Jurkat, Clone E6-1 (cell line): ENCODE measurements around the gene FKBP2.

Experiments
- DNase-seq: peaks from one replicate; pipeline ENCODE4 v3.0.0-alpha.2; 2011; ENCODE audit warnings: low read depth, low spot score
- H3K4me3 ChIP-seq: 2 replicates; pipeline ENCODE4 v1.5.1; 2011; ENCODE audit warnings: mild to moderate bottlenecking, low read length, control low read depth, moderate library complexity

The FKBP2 gene

GRCh38 chr11:64216879-64217278 lies 24.0 kb upstream of the FKBP2 start:
- no peak for DNase-seq
- no peak overlapping the region for H3K4me3 ChIP-seq

- DNase-seq = no peak
Observed at GRCh38 chr11:64218628-64219353, 22.1 kb upstream of the FKBP2 start.

GRCh38 chr11:64219354-64219684 lies 21.6 kb upstream of the FKBP2 start:
- DNase-seq = no peak
- no peak overlapping the region for H3K4me3 ChIP-seq

More at GRCh38 chr11:64218628-64219353, 22.1 kb upstream of the FKBP2 start:
- no peak overlapping the region for H3K4me3 ChIP-seq

- DNase-seq = no peak
- no peak overlapping the region for H3K4me3 ChIP-seq
Observed at GRCh38 chr11:64219755-64220154, 21.1 kb upstream of the FKBP2 start.

- DNase-seq = no peak
- no peak overlapping the region for H3K4me3 ChIP-seq
Observed at GRCh38 chr11:64220271-64220670, 20.6 kb upstream of the FKBP2 start.

GRCh38 chr11:64220798-64221197 lies 20.1 kb upstream of the FKBP2 start:
- DNase-seq = no peak

GRCh38 chr11:64222651-64223000 lies 18.3 kb upstream of the FKBP2 start:
- DNase-seq = no peak
- no peak overlapping the region for H3K4me3 ChIP-seq

More at GRCh38 chr11:64220798-64221197, 20.1 kb upstream of the FKBP2 start:
- no peak overlapping the region for H3K4me3 ChIP-seq

GRCh38 chr11:64223001-64223651 lies 17.8 kb upstream of the FKBP2 start:
- DNase-seq = no peak
- no peak overlapping the region for H3K4me3 ChIP-seq

GRCh38 chr11:64224151-64224890 lies 16.6 kb upstream of the FKBP2 start:
- no peak overlapping the region for H3K4me3 ChIP-seq

GRCh38 chr11:64224891-64225607 lies 15.8 kb upstream of the FKBP2 start:
- H3K4me3 ChIP-seq = peak overlapping the region; percentile 91
- DNase-seq = no peak

More at GRCh38 chr11:64224151-64224890, 16.6 kb upstream of the FKBP2 start:
- DNase-seq = no peak

GRCh38 chr11:64225608-64226506 lies 15.0 kb upstream of the FKBP2 start, which contains the start of the genes NUDT22 and TRPT1:
Gene NUDT22, plus strand, starts transcription at chr11:64226274. Its CDS starts 379 bp downstream, at chr11:64226653.
Gene TRPT1, minus strand, starts transcription at chr11:64226186. Its CDS starts 326 bp downstream, at chr11:64225860.
- peak within 1 kb of the TSS; percentile 91 for H3K4me3 ChIP-seq
- DNase-seq = peak; percentile 78

- DNase-seq = peak; percentile 57
- H3K4me3 ChIP-seq = peak overlapping the region; percentile 91
Observed at GRCh38 chr11:64226507-64227051, 14.3 kb upstream of the FKBP2 start.

GRCh38 chr11:64227405-64227956 lies 13.4 kb upstream of the FKBP2 start:
- no peak for DNase-seq
- H3K4me3 ChIP-seq = peak overlapping the region; percentile 91

GRCh38 chr11:64229090-64229743 lies 11.7 kb upstream of the FKBP2 start:
- no peak for DNase-seq
- H3K4me3 ChIP-seq = no peak overlapping the region

- H3K4me3 ChIP-seq = peak overlapping the region; percentile 60
Observed at GRCh38 chr11:64229744-64230170, 11.1 kb upstream of the FKBP2 start.

GRCh38 chr11:64230171-64230984 lies 10.5 kb upstream of the FKBP2 start, which contains the start of gene DNAJC4:
Gene DNAJC4, plus strand, starts transcription at chr11:64230548. Its CDS starts 307 bp downstream, at chr11:64230855.
- DNase-seq = peak; percentile 78
- H3K4me3 ChIP-seq = peak within 1 kb of the TSS; percentile 60

More at GRCh38 chr11:64229744-64230170, 11.1 kb upstream of the FKBP2 start:
- DNase-seq = no peak
